Measurements from ENCODE around the gene EPAS1. TPM values are rescaled to one million over a fixed set of nuclear protein-coding genes. Genes with fewer than 3 reads are reported as not detected.
A peak's percentile ranks its signal among the peaks of the same experiment; 100 is the strongest.

The EPAS1 gene
- total and polyA plus RNA-seq, 4 donors = 213 to 954 (median 403) TPM

GRCh38 chr2:46318579-46319460 lies 21.6 kb downstream of the EPAS1 start:
- Histone ChIP-seq H3K36me3 (ENCODE audit: control insufficient read depth in 1 of 2, insufficient read depth in 2 of 2, low read length in 1 of 2) (no peaks in the 10 kb centered on the region), H3K27me3 (ENCODE audit: control insufficient read depth in 1 of 2, insufficient read depth in 2 of 2, low read length in 1 of 2) (no peaks in the 10 kb centered on the region), H3K9me3 (ENCODE audit: control insufficient read depth, low read length) (no peaks in the 10 kb centered on the region), H3K4me3 (ENCODE audit: low read length in 2 of 2) (no peak overlapping the region), H3K27ac (ENCODE audit: low read depth in 1 of 2, low read length in 2 of 2) (peak overlapping the region; percentile 19 to 32), H3K4me1 (ENCODE audit: control insufficient read depth in 1 of 2, insufficient read depth in 2 of 2, low read length in 2 of 2) (peaks cover 5 to 20% of the 10 kb centered on the region in 2 donors)
- WGBS, 2 donors = 61 to 71% methylated on average over 3 of the region's 3 CpGs
- ATAC-seq (ENCODE audit: low FRiP score) = no peak
- intact Hi-C loops (cut with DNase I) = no loop called here
- DNase-seq = no peak

- Histone ChIP-seq H3K27ac (ENCODE audit: low read depth in 1 of 2, low read length in 2 of 2) (peak overlapping the region in 1 of 2 donors; percentile 8), H3K4me1 (ENCODE audit: control insufficient read depth in 1 of 2, insufficient read depth in 2 of 2, low read length in 2 of 2) (peaks cover 1 to 15% of the 10 kb centered on the region in 2 donors), H3K4me3 (ENCODE audit: low read length in 2 of 2) (peak overlapping the region in 1 of 2 donors; percentile 29), H3K9me3 (ENCODE audit: control insufficient read depth, low read length) (no peaks in the 10 kb centered on the region), H3K36me3 (ENCODE audit: control insufficient read depth in 1 of 2, insufficient read depth in 2 of 2, low read length in 1 of 2) (no peaks in the 10 kb centered on the region), H3K27me3 (ENCODE audit: control insufficient read depth in 1 of 2, insufficient read depth in 2 of 2, low read length in 1 of 2) (no peaks in the 10 kb centered on the region)
- WGBS, 2 donors = 23 to 33% methylated on average over 5 of the region's 5 CpGs
- intact Hi-C loops (cut with DNase I) = no loop called here
- ATAC-seq (ENCODE audit: low FRiP score) = no peak
- no peak for DNase-seq
Observed at GRCh38 chr2:46319711-46320110, 22.5 kb downstream of the EPAS1 start.

GRCh38 chr2:46320141-46320567 lies 22.9 kb downstream of the EPAS1 start:
- peaks cover 1 to 19% of the 10 kb centered on the region in 2 donors for H3K4me1 ChIP-seq (ENCODE audit: control insufficient read depth in 1 of 2, insufficient read depth in 2 of 2, low read length in 2 of 2)

GRCh38 chr2:46323730-46324129 lies 26.5 kb downstream of the EPAS1 start:
- H3K27ac ChIP-seq (ENCODE audit: low read depth in 1 of 2, low read length in 2 of 2) = no peak overlapping the region
- DNase-seq (no peak), ATAC-seq (ENCODE audit: low FRiP score) (no peak)
- 48 to 52% methylated on average over 4 of the region's 4 CpGs for WGBS, 2 donors
- no peaks in the 10 kb centered on the region for H3K36me3 ChIP-seq (ENCODE audit: control insufficient read depth in 1 of 2, insufficient read depth in 2 of 2, low read length in 1 of 2)
- intact Hi-C loops (cut with DNase I) = no loop called here
- H3K9me3 ChIP-seq (ENCODE audit: control insufficient read depth, low read length) = no peaks in the 10 kb centered on the region
- H3K4me1 ChIP-seq (ENCODE audit: control insufficient read depth in 1 of 2, insufficient read depth in 2 of 2, low read length in 2 of 2) = peaks cover 6 to 26% of the 10 kb centered on the region in 2 donors
- H3K4me3 ChIP-seq (ENCODE audit: low read length in 2 of 2) = no peak overlapping the region
- no peaks in the 10 kb centered on the region for H3K27me3 ChIP-seq (ENCODE audit: control insufficient read depth in 1 of 2, insufficient read depth in 2 of 2, low read length in 1 of 2)

More at GRCh38 chr2:46320141-46320567, 22.9 kb downstream of the EPAS1 start:
- H3K27me3 ChIP-seq (ENCODE audit: control insufficient read depth in 1 of 2, insufficient read depth in 2 of 2, low read length in 1 of 2) = no peaks in the 10 kb centered on the region
- peak overlapping the region in 1 of 2 donors; percentile 3 for H3K27ac ChIP-seq (ENCODE audit: low read depth in 1 of 2, low read length in 2 of 2)
- peak overlapping the region in 1 of 2 donors; percentile 29 for H3K4me3 ChIP-seq (ENCODE audit: low read length in 2 of 2)
- H3K9me3 ChIP-seq (ENCODE audit: control insufficient read depth, low read length) = no peaks in the 10 kb centered on the region
- 6 to 13% methylated on average over 8 of the region's 8 CpGs for WGBS, 2 donors
- intact Hi-C loops (cut with DNase I) = no loop called here
- no peaks in the 10 kb centered on the region for H3K36me3 ChIP-seq (ENCODE audit: control insufficient read depth in 1 of 2, insufficient read depth in 2 of 2, low read length in 1 of 2)
- no peak for ATAC-seq (ENCODE audit: low FRiP score)
- no peak for DNase-seq

- intact Hi-C loops (cut with DNase I) = no loop called here
- Histone ChIP-seq H3K9me3 (ENCODE audit: control insufficient read depth, low read length) (no peaks in the 10 kb centered on the region), H3K4me3 (ENCODE audit: low read length in 2 of 2) (no peak overlapping the region), H3K36me3 (ENCODE audit: control insufficient read depth in 1 of 2, insufficient read depth in 2 of 2, low read length in 1 of 2) (no peaks in the 10 kb centered on the region), H3K27ac (ENCODE audit: low read depth in 1 of 2, low read length in 2 of 2) (no peak overlapping the region), H3K27me3 (ENCODE audit: control insufficient read depth in 1 of 2, insufficient read depth in 2 of 2, low read length in 1 of 2) (no peaks in the 10 kb centered on the region), H3K4me1 (ENCODE audit: control insufficient read depth in 1 of 2, insufficient read depth in 2 of 2, low read length in 2 of 2) (peaks cover 8 to 29% of the 10 kb centered on the region in 2 donors)
- DNase-seq (no peak), ATAC-seq (ENCODE audit: low FRiP score) (no peak)
- WGBS, 2 donors = 89 to 93% methylated on average over 6 of the region's 6 CpGs
Observed at GRCh38 chr2:46325182-46325928, 28.1 kb downstream of the EPAS1 start.

GRCh38 chr2:46326231-46326980 lies 29.2 kb downstream of the EPAS1 start:
- H3K4me3 ChIP-seq (ENCODE audit: low read length in 2 of 2) = no peak overlapping the region
- H3K9me3 ChIP-seq (ENCODE audit: control insufficient read depth, low read length) = no peaks in the 10 kb centered on the region
- DNase-seq (no peak), ATAC-seq (ENCODE audit: low FRiP score) (no peak)
- 61 to 71% methylated on average over 8 of the region's 8 CpGs for WGBS, 2 donors
- H3K4me1 ChIP-seq (ENCODE audit: control insufficient read depth in 1 of 2, insufficient read depth in 2 of 2, low read length in 2 of 2) = peaks cover 8 to 36% of the 10 kb centered on the region in 2 donors
- no peaks in the 10 kb centered on the region for H3K36me3 ChIP-seq (ENCODE audit: control insufficient read depth in 1 of 2, insufficient read depth in 2 of 2, low read length in 1 of 2)
- H3K27ac ChIP-seq (ENCODE audit: low read depth in 1 of 2, low read length in 2 of 2) = no peak overlapping the region
- intact Hi-C loops (cut with DNase I) = no loop called here
- no peaks in the 10 kb centered on the region for H3K27me3 ChIP-seq (ENCODE audit: control insufficient read depth in 1 of 2, insufficient read depth in 2 of 2, low read length in 1 of 2)

GRCh38 chr2:46327627-46328026 lies 30.4 kb downstream of the EPAS1 start:
- ATAC-seq (ENCODE audit: low FRiP score) (no peak), DNase-seq (no peak)
- Histone ChIP-seq H3K27me3 (ENCODE audit: control insufficient read depth in 1 of 2, insufficient read depth in 2 of 2, low read length in 1 of 2) (no peaks in the 10 kb centered on the region), H3K36me3 (ENCODE audit: control insufficient read depth in 1 of 2, insufficient read depth in 2 of 2, low read length in 1 of 2) (no peaks in the 10 kb centered on the region), H3K27ac (ENCODE audit: low read depth in 1 of 2, low read length in 2 of 2) (no peak overlapping the region), H3K4me1 (ENCODE audit: control insufficient read depth in 1 of 2, insufficient read depth in 2 of 2, low read length in 2 of 2) (peaks cover 7 to 29% of the 10 kb centered on the region in 2 donors), H3K4me3 (ENCODE audit: low read length in 2 of 2) (no peak overlapping the region), H3K9me3 (ENCODE audit: control insufficient read depth, low read length) (no peaks in the 10 kb centered on the region)
- intact Hi-C loops (cut with DNase I) = no loop called here
- 82 to 93% methylated on average over 4 of the region's 4 CpGs for WGBS, 2 donors

GRCh38 chr2:46328291-46328690 lies 31.1 kb downstream of the EPAS1 start:
- H3K9me3 ChIP-seq (ENCODE audit: control insufficient read depth, low read length) = no peaks in the 10 kb centered on the region
- DNase-seq (no peak), ATAC-seq (ENCODE audit: low FRiP score) (no peak)
- 92 to 94% methylated on average over 1 of the region's 1 CpG for WGBS, 2 donors
- H3K27ac ChIP-seq (ENCODE audit: low read depth in 1 of 2, low read length in 2 of 2) = no peak overlapping the region
- H3K4me3 ChIP-seq (ENCODE audit: low read length in 2 of 2) = no peak overlapping the region
- no peaks in the 10 kb centered on the region for H3K27me3 ChIP-seq (ENCODE audit: control insufficient read depth in 1 of 2, insufficient read depth in 2 of 2, low read length in 1 of 2)
- H3K4me1 ChIP-seq (ENCODE audit: control insufficient read depth in 1 of 2, insufficient read depth in 2 of 2, low read length in 2 of 2) = peaks cover 10 to 30% of the 10 kb centered on the region in 2 donors
- intact Hi-C loops (cut with DNase I) = no loop called here
- H3K36me3 ChIP-seq (ENCODE audit: control insufficient read depth in 1 of 2, insufficient read depth in 2 of 2, low read length in 1 of 2) = no peaks in the 10 kb centered on the region
